VCaP (cell line): ENCODE measurements around the gene KPNA3.
"Not testable (repeated sequence)": the region's sequence is repeated elsewhere in the genome, so short reads cannot be mapped to it uniquely, and the experiment has no call there.

ENCODE experiments used
- H3K27ac ChIP-seq: fragments of 450-650 bp; 2 replicates; pipeline ENCODE4 v1.5.1; 2017
- TF ChIP-seq, protein P1 (sequence below): fragments of 450-650 bp; conservative IDR thresholded peaks from 2 replicates; pipeline ENCODE4 v1.5.1; 2017; ENCODE audit warnings: mild to moderate bottlenecking, moderate library complexity

KPNA3 gene

DNA sequence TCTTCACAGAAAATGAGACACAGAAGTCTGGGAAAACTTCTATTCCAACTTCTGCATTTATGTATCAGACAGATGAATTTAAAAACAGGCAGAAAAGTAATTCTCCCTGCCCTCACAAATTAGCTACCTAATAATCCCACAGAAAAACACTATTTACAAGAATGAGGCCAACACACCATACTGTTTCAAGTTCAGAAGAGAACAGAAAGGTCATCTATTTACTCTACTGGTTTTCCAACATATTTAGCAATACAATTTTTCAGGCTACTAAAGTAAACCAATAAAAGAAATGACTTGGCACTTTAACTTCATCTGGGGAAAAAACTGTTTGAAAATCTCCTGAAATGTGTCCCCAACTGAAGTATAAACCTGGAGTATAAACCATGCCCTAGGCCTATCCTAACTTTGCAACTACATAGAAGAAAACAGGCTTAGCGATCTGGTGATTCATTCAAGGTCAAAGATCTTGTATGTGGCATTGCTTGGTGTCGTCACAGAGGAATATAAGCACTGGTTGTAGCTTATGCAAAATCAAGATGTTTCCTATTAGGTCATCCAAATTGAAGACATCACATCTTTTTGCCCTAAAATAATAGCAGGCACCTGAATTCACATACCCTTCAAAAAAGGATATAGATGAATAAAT, 81.1 kb downstream of the KPNA3 start:
- TF ChIP-seq, protein P1, sequence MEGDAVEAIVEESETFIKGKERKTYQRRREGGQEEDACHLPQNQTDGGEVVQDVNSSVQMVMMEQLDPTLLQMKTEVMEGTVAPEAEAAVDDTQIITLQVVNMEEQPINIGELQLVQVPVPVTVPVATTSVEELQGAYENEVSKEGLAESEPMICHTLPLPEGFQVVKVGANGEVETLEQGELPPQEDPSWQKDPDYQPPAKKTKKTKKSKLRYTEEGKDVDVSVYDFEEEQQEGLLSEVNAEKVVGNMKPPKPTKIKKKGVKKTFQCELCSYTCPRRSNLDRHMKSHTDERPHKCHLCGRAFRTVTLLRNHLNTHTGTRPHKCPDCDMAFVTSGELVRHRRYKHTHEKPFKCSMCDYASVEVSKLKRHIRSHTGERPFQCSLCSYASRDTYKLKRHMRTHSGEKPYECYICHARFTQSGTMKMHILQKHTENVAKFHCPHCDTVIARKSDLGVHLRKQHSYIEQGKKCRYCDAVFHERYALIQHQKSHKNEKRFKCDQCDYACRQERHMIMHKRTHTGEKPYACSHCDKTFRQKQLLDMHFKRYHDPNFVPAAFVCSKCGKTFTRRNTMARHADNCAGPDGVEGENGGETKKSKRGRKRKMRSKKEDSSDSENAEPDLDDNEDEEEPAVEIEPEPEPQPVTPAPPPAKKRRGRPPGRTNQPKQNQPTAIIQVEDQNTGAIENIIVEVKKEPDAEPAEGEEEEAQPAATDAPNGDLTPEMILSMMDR, result no peak
- no peak overlapping the region for H3K27ac ChIP-seq

DNA sequence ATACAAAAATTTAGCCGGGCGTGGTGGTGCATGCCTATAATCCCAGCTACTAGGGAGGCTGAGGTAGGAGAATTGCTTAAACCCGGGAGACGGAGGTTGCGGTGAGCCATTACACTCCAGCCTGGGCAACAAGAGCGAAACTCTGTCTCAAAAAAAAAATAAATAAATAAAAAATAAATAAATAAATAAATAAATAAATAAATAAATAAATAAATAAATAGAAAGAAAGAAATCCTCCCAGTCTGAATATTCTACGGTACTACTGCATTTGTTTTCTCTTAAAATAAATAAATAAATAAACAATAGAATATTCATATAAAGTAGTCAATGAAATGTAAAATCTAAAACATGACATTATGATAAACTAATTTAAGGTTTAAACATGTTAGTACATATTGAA, 88.2 kb downstream of the KPNA3 start:
- H3K27ac ChIP-seq, result not testable (repeated sequence)

DNA sequence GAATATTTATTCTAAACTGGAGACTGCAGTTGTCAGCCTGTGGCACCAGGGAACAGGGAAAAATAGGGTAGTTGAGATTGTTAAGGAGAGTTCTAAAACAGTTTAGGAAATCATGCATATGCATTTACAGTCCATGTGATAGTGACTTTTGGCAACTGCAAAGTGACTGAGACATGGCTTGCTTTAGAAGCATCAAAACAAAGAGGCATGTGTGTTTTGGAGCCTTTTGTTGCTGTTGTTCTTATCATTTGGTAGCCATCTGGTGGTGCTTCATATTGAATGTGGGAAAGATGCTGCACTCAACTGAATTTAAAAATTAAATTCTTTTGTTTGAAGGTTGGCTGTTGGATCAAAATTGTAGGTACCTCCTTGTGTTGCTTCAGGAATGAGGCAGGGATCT, 91.0 kb downstream of the KPNA3 start:
- TF ChIP-seq, protein P1, result no peak
- no peak overlapping the region for H3K27ac ChIP-seq

DNA sequence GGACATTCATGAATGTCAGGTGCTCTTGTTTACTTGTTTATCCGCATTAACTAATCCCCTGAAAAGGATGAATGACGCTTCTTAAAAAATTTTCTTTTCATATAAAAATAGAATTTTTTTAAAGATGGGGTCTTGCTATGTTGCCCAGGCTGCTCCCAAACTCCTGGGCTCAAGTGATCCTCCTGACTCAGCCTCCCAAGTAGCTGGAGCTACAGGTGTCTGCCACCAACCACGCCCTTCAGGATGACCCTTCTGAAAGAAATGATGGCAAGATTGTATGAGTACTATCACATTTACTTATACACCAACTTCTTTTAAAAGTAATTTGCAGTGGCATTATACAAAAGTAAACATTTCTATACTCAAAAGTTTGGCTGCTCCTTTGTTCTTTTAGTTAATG, 95.0 kb downstream of the KPNA3 start:
- H3K27ac ChIP-seq, result no peak overlapping the region

DNA sequence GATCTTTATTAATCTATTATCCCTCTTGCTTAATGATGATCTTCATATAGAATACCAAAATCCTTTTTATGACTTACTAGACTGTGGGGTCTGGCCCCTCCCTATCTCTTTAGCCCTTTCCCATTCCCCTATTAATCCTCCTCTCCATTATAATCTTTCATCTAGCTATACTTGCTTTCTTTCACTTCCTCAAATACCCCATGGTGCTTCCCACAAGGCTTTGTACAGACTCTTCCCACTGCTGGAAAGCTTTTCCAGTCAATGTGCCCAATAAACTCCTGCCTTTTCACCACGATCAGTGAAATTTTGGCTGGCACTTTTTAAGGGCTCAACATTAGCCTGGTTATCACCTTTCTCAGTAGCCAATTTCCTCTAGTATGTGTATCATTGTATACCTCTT, 98.0 kb downstream of the KPNA3 start:
- TF ChIP-seq, protein P1, result no peak

More for the DNA sequence above, 95.0 kb downstream of the KPNA3 start:
- TF ChIP-seq, protein P1, result no peak

DNA sequence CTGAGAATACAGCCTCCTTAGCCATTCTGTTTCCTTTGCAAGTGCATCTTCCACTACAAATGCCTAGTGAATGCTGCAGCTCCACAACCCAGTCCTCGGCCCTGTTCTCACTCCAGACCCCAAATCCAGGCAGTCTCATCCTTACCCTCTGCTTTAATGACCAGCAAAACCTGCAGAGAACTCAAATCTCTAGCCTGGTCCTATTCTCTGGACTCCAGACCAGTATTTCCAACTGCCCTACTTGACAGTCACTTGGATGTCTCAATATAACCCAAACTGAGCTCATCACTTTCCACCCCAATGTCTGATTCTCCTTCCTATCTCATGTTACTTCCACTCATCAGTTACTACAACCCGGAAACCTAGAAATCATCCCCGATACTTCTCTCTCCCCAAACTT, 98.6 kb downstream of the KPNA3 start:
- no peak overlapping the region for H3K27ac ChIP-seq
- TF ChIP-seq, protein P1, result no peak

More for the DNA sequence above, 98.0 kb downstream of the KPNA3 start:
- no peak overlapping the region for H3K27ac ChIP-seq

DNA sequence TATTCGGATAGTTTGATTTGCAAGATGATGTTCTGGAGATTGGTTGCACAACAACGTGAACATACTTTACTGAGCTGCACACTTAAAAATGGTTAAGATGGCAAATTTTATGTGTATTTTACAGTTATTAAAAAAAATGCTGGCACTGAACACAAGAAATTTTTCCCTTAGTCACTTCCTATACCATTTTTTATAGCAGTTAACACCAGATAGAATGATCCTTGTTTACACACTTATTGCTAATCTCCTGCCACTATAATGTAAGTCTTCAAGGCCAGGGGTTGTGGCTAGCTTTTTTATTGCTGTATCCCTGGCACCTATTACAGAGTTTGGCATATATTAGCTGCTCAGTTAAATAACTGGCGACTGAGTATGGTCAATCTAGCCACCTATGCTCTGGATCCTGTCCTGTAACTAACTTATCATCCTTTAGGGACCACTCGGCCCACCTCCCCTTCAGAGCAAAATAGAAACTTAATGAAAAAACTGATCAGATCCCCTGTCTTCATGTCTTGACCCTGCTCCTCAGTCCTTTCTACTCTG, 99.2 kb downstream of the KPNA3 start:
- TF ChIP-seq, protein P1, result no peak
- no peak overlapping the region for H3K27ac ChIP-seq

DNA sequence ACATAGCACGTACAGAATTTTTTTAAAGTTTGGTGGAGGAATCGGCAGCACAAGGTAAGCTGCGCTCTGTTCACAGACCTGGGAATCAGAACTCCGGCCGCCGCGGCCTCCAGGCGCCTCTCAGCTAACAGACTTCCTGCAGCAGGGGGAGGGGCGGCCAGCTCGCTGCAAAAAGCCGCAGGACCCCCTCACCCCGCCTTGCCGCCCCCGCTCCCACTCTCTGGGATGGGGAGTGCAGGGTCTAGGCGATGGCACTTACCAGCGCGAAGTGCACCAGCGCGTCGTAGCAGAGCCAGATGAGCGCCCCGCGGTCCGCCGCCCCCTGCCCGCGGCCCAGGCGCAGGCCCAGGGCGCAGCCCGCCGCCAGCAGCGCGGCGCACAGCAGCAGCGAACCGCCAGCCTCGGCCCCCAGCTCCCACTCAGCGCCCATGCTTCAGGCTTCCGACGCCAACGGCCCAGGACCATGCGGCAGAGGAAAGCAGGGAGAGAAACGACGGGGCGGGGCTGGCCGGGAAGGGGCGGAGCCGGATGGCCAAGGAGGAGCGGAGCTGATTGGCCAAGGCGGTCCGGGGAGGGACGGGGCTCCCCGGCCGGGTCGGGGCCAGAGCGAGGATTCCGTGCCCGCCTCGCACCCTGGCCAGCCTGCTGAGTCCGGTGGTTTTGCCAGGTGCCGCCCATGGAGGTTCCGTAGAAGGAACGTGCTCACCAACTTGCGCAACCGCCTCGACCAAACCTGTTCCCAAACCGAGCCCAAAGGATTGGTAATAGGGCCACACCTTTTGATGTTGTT, 101.3 kb downstream of the KPNA3 start, which contains the start of gene EBPL:
Gene EBPL, minus strand, starts transcription at position 492 of the 790 bp plus-strand sequence. Its CDS starts 62 bp downstream, at position 430.
- TF ChIP-seq, protein P1, result no peak
- H3K27ac ChIP-seq, result peak within 1 kb of the TSS; percentile 97
